Activated CD4-positive, CD25-positive, alpha-beta regulatory T cell treated with anti-CD3 and anti-CD28 coated beads, Interleukin-2, amount 50 U/mL, for 16 hours (primary cell): ENCODE data around the gene SLC4A9.

ENCODE experiments used
- DNase-seq: peaks from one replicate; pipeline ENCODE4 v3.0.0-alpha.2; 2020; ENCODE audit warnings: low read depth, low spot score

The SLC4A9 gene, protein sequence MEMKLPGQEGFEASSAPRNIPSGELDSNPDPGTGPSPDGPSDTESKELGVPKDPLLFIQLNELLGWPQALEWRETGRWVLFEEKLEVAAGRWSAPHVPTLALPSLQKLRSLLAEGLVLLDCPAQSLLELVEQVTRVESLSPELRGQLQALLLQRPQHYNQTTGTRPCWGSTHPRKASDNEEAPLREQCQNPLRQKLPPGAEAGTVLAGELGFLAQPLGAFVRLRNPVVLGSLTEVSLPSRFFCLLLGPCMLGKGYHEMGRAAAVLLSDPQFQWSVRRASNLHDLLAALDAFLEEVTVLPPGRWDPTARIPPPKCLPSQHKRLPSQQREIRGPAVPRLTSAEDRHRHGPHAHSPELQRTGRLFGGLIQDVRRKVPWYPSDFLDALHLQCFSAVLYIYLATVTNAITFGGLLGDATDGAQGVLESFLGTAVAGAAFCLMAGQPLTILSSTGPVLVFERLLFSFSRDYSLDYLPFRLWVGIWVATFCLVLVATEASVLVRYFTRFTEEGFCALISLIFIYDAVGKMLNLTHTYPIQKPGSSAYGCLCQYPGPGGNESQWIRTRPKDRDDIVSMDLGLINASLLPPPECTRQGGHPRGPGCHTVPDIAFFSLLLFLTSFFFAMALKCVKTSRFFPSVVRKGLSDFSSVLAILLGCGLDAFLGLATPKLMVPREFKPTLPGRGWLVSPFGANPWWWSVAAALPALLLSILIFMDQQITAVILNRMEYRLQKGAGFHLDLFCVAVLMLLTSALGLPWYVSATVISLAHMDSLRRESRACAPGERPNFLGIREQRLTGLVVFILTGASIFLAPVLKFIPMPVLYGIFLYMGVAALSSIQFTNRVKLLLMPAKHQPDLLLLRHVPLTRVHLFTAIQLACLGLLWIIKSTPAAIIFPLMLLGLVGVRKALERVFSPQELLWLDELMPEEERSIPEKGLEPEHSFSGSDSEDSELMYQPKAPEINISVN

DNA sequence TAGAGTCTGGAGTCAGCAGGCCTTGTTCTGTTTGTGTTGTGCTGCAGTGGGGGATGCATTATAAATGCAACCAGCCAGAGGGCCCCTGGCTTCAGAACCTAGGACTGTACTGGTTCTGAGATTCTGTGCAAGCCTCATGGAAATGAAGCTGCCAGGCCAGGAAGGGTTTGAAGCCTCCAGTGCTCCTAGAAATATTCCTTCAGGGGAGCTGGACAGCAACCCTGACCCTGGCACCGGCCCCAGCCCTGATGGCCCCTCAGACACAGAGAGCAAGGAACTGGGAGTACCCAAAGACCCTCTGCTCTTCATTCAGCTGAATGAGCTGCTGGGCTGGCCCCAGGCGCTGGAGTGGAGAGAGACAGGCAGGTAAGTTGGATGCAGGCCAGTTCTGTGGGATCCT lies at the start of gene SLC4A9:
TSS of gene SLC4A9 (plus strand) at position 94 of the 400 bp plus-strand sequence. CDS start at position 137, 43 bp downstream.
- DNase-seq, result no peak

DNA sequence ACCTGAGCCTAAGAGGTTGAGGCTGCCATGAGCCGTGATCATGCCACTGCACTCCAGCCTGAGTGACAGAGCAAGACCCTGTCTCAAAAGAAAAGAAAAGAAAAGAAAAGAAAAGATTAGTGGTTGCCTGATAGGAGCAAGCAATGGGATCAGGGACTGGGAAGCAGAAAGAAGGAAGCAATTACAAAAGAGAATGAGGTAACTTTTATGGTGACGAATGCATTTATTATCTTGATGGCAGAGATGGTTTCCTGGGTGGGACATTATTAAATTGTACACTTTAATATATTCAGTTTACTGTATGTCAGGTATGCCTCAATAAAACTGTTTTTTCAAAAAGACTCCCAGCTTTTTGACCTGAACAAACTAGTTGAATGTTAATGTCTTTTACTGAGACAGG lies 49.6 kb upstream of the SLC4A9 start:
- no peak for DNase-seq

DNA sequence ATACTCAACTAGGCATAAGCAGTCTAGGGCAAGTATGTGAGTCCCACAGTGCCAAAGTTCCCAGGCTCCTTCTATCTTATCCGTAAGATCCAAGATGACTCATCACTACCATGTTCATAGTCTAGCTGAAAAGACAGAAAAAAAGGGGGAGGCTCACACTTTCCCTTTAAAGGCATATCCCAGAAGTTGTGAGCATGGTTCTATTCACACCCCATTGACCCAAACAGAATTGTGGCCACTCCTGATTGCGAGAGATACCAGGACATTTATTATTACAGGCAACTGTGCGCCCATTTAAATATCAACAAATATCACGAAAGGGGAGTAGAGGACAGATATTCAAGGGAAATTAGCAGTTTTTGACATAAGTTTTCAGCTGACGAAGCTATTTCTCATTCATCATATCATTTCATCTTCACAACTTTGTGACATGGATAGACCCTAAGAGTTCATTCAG lies 49.0 kb upstream of the SLC4A9 start:
- no peak for DNase-seq

DNA sequence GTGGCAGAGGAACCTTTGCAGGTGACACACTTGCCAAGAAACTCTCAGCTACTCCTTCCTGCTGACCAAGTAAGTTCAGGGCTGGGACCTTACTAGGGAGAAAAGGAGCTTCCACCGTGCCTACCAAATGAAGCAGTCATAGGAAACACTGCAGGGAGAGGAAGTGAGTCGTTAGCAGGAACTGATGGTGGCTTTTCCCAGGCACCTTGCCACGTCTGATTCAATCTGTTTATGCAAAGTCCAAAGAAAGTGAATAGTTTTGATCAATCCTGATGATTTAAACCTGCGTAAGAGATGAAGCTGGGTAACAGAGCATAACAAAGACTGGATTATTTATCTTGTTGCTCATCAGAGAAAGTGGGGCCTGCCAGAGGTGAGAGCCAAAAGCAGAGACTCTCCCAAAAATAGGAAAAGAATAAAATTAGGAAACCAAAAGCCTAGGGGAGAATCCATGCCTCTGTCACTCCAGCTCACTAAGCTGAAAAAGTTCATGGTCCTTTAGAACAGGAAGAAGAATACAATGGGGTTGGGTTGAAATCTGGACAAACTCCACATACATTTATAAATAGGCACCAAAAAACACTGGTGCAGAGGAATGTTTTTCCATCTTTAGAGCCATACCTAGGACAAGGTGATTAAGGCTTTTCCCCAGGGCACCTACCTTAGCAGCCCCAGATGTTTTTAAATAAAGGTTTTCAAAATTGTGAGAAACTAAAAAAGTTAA lies 47.8 kb upstream of the SLC4A9 start:
- DNase-seq, result no peak

DNA sequence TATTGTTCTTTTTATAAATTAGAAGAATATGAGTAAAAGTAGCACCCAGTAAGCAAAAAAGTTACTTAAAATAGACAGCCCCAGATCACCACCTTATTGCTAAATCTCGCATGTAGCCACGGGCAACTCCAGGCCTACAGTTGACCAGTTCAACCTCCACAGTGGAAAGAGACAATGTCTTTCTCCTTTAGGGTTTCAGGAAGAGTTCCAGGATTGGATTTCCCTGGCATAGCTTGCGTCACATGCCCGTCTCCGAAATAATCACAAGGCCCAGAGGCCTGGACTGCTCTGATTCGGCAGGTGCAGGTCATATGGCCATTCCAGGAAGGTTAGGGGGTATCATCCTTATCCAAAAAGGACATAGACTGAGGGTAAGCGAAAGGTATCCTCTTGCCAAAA lies 47.2 kb upstream of the SLC4A9 start:
- no peak for DNase-seq

DNA sequence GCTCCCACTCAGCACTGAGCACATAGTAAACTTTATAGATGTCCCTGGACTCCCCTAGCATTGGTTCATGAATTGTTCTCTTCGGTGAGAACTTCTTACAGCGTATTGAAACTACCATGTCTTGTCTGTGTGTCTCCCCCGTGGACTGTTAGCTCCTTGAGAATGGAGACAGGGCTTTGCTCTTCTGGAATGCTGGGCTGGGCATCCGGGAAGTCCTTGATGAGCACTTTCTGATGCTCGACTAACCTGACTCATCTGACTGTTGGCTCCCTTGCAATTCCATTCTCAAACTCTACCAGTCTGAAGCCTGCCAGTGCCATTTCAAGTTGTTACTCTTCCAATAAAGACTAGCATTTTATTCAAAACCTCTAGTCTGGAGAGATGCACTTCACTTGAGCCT lies 42.1 kb upstream of the SLC4A9 start:
- DNase-seq, result no peak

DNA sequence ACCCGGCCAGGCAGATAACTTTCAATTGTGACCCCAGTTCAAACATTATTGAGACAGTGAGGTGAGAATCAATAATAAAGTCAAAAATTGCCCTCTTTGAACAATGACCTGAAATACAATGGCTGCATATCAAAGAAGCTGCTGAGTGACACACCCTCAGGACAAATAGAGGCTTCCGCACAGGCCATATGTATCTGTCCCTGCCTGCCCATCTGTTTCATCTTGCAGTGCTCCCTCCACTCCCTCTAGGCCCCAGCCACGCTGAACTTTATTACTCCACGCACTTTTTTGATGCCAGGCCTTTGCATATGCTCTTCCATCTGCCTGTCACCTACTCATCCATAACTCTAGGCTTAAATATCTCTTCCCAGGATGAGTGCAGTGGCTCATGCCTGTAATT lies 41.2 kb upstream of the SLC4A9 start:
- DNase-seq, result no peak

DNA sequence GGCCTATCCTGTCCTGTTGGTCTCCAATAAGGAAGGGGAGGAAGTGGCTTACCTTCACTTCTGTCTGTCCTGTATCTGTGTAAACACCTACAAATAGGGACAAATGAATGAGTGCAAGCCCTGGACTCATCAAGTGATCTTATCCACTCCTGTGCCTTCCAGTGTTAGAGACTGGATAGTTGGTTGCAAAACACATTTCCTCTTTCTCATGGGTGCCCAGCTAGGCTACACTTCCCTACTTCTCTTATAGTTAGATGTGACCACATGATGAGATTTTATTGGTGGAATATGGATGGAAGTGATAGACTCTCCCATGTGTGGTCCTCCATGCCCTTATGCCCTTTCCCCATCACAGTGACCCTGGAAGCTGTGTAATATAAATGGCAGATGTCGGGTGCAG lies 40.2 kb upstream of the SLC4A9 start:
- no peak for DNase-seq

DNA sequence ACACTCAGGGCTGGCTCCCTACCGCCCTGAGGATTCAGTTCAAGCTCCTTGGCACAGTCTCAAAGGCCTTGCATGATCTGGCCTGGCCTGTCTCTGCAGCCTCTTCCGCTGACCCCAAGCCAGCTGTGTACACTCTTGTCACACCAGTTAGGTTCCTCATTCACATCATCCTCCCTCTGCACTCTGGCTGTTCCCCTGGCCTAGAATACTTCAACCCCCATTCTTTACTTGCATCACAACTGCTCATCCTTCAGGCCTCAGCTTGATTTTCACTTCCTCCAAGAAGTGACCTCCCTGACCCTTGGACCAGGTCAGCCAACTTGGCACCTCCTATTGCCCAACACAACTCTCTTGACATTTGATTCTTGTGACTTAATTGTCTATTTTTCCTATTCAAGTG lies 38.2 kb upstream of the SLC4A9 start:
- DNase-seq, result no peak

DNA sequence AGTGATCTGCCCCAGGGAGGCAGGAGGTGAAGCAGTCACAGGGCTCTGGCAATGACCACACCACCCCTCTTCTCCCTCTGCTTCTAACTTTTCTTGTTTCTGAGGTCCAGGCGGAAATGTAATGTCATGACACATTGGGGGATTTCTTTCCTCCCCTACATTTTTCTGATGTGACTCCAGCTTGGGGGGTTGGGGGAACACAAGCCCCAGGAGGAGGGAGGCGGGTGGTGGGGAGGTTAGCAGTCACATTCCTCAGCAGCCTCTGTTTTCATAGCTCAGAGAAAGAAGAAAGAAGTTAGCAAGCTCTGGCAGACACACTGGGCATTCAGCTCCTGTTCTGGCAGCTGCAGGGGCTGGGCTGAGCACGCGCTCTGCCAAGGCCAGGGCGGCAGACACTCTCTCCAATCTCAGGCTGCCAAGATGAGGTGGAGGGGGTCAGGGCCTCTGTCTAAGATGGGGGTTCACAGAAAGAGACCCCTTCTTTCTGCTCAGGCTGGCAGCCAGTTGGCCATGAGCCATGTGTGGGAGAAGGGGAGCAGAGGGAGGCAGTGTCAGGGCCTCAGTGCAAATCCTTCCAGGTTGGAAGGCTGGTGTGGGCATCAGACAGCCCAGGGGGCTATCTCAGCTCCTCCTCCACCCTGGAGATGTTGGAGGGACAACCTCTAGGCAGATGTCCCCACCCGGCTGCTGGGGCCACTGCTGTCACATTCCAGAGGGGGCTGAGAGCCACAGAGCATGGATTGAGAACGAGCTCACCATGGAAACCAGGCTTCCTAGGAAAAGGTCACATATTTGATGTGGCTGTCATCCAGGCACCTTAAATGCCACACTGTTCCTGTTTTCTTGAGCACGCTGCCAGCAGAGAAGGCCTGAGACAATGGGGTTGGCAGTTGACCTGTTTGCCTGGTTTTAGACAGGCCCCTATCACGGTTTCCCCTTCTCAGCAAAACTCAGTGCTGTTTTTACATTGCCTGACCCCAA lies 37.0 kb upstream of the SLC4A9 start:
- DNase-seq, result no peak

DNA sequence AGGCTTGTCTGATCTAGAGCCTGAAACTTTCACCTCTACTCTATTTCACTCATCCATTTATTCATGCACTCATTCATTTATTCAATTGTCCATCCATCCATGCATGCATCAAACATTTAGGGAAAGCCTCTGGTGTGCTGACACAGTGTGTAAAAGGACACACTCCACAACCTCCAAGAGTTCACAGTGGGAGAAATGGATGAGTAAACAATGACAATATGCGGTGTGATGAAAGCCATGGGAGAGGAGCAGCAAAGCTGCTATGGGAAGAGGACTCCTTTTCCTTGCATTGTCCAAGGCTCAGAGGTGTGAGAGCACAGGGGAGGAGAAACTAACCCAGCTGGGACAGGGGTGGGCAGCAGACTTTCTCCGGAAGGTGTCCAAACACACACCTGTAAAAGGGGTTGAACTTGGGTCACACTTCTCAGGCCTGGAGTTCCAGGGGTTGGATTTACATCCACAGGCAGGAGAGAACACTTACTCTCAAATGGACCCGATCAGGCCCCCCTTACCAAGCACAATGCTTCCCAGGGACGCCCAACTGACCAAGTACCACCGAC lies 35.9 kb upstream of the SLC4A9 start:
- DNase-seq, result no peak

DNA sequence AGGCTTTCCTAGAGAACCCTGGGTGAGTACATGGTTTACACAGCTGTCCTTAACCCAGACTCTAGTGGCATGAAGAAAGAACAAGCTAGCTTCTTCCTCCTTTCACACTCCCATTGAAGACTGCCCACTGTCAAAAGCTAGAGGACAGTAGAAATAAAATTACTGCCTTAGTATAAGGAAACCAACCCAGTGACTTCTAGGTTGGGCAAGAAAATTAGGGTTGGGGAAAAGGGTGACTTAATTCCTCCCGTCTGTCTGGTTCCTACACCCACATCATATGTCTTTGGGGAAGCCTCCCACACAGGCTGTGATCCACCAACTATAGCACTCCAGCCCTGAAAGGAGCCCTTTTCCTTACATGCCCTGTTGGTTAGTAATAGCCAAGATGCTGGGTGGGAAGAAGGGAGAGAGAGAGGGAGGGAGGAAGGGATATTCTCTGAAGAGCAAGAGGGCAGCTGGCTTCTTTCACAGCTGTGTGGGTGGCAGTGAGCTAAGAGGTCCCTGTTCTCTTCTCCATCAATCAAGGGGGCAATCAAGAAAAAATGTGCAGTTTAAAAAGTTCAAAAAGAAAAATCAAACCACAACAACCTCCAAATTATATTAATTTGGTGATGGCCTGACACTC lies 35.3 kb upstream of the SLC4A9 start:
- DNase-seq, result no peak

DNA sequence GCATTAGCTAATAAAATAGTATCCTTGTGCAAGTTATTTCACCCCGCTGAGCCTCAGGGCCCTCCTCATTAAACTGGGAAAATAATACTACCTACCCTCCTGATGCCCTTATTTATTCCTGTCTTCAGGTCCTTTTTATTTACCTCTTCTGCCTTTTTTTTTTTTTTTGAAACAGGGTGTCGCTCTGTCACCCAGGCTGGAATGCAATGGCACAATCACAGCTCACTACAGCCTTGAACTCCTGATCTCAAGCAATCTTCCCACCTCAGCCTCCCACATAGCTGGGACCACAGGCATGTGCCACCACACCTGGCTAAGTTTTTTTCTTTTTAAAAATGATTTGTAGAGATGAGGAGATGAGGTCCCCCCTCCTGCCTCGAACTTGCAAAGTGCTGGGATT lies 34.5 kb upstream of the SLC4A9 start:
- DNase-seq, result no peak

DNA sequence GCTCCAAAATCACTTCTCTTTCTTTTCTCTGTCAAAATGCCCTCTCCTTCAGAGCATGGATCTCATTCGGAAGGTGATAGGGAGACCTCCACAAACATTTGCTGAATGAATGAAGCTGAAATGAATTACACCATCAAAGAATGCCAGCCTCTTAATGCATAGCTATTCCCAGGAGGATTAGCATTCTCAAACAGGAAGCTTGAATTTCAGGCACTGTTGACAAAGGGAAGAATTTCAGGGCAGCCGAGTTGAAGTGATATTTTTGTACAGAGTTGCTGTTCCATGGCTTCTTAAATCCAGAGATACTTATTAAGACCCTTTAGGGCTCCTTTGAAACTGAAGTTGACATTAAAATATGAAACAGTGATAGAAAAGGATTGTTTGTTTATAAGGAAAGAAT lies 32.4 kb upstream of the SLC4A9 start:
- no peak for DNase-seq

DNA sequence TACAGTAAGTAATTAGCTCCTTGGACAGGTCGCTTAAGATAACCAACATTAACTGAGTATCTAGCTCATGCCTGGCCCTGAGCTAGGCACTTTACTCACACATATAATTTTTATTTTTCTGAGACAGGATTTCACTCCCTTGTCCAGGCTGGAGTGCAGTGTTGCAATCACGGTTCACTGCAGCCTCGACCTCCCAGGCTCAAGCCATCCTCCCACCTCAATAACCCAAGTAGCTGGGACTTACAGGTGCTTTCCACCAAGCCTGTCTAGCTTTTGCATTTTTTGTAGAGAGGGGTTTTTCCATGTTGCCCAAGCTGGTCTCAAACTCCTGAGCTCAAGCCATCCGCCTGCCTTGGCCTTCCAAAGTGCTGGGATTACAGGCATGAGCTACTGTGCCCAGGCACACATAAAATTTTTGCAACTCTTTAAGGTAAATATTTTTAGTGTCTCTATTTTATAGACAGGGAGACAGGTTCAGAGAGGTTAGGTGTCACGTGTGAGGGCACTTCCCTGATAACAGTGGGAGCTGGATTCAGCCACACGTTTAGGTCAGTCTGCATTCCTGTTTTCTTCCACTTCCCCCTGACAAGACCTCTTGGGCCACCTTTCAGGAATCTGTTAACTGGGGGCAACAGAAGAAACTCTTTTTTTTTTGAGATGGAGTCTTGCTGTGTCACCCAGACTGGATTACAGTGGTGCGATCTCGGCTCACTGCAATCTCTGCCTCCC lies 31.8 kb upstream of the SLC4A9 start:
- no peak for DNase-seq

DNA sequence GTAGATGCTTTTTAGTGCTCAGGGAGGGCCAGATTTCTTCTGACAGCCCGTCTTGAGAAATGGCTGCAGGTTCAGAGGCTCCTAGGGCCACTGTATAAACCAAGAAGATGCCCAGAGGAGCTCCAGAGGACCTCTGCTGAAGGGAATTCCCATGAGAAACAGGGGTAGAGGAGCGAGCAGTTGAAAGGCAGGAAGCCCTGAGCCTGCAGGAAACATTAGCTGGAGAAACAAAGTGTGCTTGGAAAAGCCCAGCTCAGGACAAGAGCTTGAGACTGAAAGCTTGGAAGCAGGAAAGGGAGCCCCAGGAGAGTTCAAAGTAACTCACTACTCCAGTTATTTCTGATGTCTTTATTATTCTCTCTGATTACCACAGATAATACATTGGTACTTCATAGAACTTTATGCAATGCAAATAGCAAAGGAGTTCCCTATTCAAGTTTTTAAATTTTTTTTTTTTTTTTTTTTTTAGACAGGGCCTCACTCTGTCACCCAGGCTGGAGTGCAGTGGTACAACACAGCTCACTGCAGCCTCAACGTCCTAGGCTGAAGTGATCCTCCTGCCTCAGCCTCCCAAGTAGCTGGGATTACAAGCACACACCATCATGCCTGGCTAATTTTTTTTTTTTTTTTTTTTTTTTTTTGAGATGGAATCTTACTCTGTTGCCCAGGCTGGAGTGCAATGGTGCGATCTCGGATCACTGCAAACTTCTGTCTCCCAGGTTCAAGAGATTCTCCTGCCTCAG lies 30.1 kb upstream of the SLC4A9 start:
- no peak for DNase-seq

DNA sequence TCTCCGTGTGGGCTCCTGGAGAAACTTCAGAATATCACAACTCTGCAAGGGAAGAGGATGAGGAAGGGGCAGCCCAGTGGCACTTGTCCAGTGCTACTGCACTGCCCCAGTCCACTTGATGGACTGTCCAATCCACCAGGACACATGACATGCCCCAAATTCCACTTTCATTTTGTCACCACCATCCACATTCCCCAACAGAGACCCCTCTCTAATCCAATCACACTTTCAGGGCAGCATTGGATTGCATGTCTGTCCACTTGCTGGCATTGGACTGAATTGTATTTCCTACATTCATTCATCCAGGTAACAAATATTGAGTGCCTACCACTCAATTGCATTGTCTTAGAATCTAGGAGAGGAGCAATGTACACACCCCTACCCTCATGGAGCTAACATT lies 28.4 kb upstream of the SLC4A9 start:
- DNase-seq, result no peak

DNA sequence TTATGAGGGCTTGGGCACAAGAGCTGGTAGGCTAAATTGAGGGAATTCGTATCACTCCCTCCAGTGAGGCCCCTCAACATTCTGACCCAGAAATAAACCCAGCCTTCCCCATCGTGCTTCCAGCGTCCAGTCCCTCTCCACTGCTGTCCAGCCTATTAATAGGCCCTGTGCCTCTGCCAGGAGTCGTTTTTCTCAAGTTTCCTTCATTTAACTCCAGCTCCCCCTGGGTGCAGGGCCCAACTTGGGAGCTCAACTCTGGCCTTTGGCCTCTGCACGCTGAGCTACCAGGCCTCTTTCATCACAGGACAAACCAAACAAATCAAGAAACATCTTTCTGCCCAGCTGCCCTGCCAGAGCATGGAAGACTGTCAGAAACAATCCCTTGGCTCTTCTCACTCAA lies 23.6 kb upstream of the SLC4A9 start:
- DNase-seq, result no peak

DNA sequence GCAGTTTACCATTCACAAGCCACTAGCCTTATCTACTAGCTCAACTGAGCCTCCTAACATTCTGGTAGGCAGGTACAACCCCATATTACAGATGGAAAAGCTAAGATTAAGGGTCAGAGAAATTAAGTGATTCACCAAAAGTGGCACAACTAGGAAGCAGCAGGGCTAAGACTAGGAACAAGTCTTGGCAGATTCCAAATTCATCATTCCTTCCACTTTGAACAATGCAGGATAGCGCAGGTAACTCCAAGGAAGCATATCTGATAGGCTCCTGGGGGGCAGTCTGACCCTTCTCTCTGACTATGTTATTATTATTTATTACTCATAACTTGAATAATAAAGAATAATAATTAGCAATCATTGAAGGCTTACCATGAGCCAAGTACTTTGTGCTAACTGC lies 22.1 kb upstream of the SLC4A9 start:
- no peak for DNase-seq
